GM21447 (cell line): ENCODE results near the gene PRRT3.
A peak's percentile ranks its signal among the peaks of the same experiment; 100 is the strongest.
"Not testable (repeated sequence)": the region's sequence is repeated elsewhere in the genome, so short reads cannot be mapped to it uniquely, and the experiment has no call there.

Experiments
- ATAC-seq: cut with Tn5 transposase; IDR thresholded peaks from one replicate; pipeline ENCODE4 v1.9.1; 2021; ENCODE audit not compliant: unreplicated experiment

Gene PRRT3

DNA sequence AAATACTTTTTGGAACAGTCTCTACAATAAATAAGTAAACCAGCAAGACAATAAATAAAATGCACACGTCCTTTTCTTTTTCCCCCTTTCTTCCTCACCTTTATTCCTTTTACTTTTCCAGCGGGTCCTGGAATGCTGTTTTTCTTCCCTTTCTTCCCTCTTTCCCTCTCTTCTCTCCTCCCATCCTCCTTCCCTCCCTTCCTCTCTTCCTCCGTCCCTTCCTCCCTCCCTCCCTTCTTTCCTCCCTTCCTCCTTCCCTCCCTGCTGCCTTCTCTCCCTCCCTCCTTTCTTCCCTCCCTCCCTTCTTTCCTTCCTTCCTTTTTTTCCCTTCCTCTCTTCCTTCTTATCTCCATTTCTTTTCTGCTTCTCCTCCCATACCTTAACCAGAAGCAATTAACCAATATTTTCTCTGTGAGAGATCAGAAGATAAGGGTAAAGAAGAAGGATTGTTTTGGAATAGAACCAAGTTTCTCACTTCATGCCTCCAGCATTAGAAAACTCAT, 52.9 kb downstream of the PRRT3 start:
- ATAC-seq: no peak

DNA sequence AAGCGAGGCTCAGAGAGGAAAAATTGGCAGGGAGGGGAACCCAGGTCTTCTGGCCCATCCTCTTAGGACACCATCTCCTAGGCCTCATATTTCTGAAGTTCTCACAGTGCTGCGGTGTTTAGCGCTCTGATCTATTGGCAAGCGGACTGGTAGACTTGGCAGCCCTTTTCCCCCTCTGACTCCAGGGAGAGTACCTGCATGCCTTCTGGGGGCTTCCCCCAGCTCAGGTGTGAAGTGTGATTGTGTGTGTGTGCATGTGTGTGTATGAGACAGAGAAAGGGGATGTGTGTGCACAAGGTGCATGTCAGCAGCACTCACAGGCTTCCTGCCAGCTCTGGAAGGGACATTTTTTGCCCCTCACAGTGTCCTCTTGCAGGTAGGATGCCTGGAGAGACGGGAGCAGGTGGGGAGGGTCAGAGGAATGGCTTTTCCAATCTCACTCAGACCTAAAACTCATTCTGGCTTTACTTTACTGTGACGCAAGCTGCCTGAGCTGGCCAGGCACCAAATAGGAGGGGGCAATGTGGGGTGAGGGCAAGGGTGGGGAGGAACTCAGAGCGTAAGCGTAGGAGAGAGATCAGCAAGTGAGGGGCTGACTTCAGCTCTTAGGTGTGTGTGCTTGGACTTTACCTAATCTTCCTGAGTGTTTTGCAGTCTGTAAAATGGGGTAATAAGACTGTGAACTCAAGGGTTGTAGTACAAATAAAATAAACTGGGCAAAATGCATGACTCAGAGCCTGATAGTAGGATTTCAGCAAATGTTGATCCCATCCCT, 53.6 kb downstream of the PRRT3 start:
- ATAC-seq: no peak

DNA sequence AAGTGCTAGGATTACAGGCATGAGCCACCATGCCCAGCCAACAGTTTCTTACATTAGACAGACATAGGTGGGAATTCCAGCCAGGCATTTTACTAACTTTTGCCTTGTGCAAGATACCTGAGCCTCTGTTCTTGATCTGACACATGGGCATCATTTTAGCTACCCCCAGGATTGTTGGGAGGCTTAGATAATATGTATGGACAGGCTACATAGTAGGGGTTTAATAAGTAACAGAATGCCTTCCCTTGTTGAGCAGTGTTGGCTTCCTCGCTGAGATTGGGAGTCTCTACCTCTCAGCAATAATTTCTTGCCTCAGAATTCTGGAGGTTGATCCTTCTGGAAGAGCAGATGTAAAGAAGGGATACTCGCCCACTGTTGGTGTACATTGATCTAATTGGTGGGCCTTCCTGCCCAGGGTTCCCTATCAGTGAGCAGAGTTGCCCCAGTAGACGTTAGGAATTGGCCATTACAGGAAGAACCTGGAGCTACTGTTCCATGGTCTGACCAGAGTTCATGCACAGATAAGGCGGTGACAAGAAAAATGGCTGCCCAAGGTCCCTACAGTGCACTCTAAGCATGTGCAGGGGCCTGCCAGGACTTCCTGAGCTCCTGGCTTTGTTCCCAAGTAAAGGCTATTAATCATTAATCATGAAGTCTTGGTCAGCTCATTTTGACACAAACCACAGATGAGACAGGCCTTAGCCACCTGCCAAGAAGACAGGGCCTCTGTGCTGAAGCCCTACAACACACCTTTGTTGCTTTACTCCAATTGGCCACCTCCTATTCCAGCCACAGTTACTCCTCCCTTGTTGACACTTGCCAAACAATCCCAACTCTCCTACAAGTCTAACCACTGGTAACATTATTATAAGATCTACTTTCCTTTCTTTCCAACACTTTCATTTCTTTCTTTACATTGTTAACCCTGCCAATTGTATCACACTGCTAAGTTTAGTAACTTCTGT, 54.5 kb downstream of the PRRT3 start:
- ATAC-seq: peak; percentile 68

DNA sequence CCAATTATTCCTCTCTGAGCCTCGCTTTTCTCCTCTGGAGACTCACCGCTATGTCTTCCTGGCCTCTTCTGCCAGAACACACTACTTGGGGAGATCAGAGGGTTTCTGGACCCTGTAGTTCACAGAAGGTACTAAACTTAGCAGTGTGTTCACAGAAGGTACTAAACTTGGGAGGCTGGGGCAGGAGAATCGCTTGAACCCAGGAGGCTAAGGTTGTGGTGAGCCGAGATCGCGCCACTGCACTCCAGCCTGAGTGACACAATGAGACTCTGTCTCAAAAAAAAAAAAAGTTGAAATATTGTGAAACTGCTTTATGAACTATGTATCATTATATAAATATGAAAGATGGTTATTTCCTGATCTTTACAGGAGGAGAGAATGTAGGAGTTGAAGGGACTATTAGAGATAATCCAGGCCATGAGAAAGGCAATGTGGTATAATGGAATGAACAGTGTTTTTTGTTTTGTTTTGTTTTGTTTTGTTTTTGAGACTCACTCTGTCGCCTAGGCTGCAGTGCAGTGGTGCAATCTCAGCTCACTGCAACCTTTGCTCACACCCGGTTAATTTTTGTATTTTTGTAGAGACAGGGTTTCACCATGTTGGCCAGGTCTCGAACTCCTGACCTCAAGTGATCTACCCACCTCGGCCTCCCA, 55.3 kb downstream of the PRRT3 start:
- ATAC-seq: not testable (repeated sequence)

DNA sequence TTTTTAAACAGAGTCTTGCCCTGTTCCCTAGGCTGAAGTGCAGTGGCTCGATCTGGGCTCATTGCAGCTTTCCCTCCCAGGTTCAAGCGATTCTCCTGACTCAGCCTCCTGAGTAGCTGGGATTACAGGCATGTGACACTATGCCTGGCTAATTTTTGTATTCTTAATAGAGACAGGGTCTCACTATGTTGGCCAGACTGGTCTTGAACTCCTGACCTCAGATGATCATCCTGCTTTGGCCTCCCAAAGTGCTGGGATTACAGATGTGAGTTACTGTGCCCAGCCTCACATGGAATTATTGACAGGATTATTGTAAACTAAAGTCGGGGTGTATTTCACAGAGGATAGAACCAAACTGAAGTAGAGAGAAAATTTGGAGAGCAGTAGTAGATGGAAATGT, 56.5 kb downstream of the PRRT3 start:
- not testable (repeated sequence) for ATAC-seq
